ENCODE measurements around the gene KCNH2. TPM values are rescaled to one million over a fixed set of nuclear protein-coding genes. Genes with fewer than 3 reads are reported as not detected.

The KCNH2 gene
- total RNA-seq, 1 donor from 2014 or later: under 0.01 TPM

GRCh38 chr7:151005566-151005965 is 27.4 kb upstream of the KCNH2 start:
- H3K27me3 ChIP-seq (ENCODE audit: control insufficient read depth, insufficient read depth, low read length): no peaks in the 10 kb centered on the region
- no peak overlapping the region for H3K4me3 ChIP-seq (ENCODE audit: low read depth, low read length)
- TF ChIP-seq CTCF (IDR thresholded peaks at IDR 0.05; ENCODE audit: insufficient read depth, low read length, severe bottlenecking): no peak
- FAIRE-seq: no peak
- no peak for DNase-seq (ENCODE audit: low read depth)
- H3K36me3 ChIP-seq (ENCODE audit: control insufficient read depth, insufficient read depth, low read length): no peaks in the 10 kb centered on the region

GRCh38 chr7:151003572-151003971 is 25.5 kb upstream of the KCNH2 start:
- DNase-seq (ENCODE audit: low read depth): peak; percentile 60
- peak; percentile 23 for TF ChIP-seq CTCF (IDR thresholded peaks at IDR 0.05; ENCODE audit: insufficient read depth, low read length, severe bottlenecking)
- FAIRE-seq: no peak

GRCh38 chr7:151001546-151001945 is 23.4 kb upstream of the KCNH2 start:
- FAIRE-seq (no peak), DNase-seq (ENCODE audit: low read depth) (no peak)
- TF ChIP-seq CTCF (IDR thresholded peaks at IDR 0.05; ENCODE audit: insufficient read depth, low read length, severe bottlenecking): no peak
- H3K36me3 ChIP-seq (ENCODE audit: control insufficient read depth, insufficient read depth, low read length): no peaks in the 10 kb centered on the region
- H3K27me3 ChIP-seq (ENCODE audit: control insufficient read depth, insufficient read depth, low read length): no peaks in the 10 kb centered on the region
- no peak overlapping the region for H3K4me3 ChIP-seq (ENCODE audit: low read depth, low read length)

More at GRCh38 chr7:151003572-151003971, 25.5 kb upstream of the KCNH2 start:
- H3K36me3 ChIP-seq (ENCODE audit: control insufficient read depth, insufficient read depth, low read length): no peaks in the 10 kb centered on the region
- no peaks in the 10 kb centered on the region for H3K27me3 ChIP-seq (ENCODE audit: control insufficient read depth, insufficient read depth, low read length)
- no peak overlapping the region for H3K4me3 ChIP-seq (ENCODE audit: low read depth, low read length)

- H3K27me3 ChIP-seq (ENCODE audit: control insufficient read depth, insufficient read depth, low read length): no peaks in the 10 kb centered on the region
- FAIRE-seq (no peak), DNase-seq (ENCODE audit: low read depth) (no peak)
- H3K4me3 ChIP-seq (ENCODE audit: low read depth, low read length): no peak overlapping the region
- no peaks in the 10 kb centered on the region for H3K36me3 ChIP-seq (ENCODE audit: control insufficient read depth, insufficient read depth, low read length)
- TF ChIP-seq CTCF (IDR thresholded peaks at IDR 0.05; ENCODE audit: insufficient read depth, low read length, severe bottlenecking): no peak
Observed at GRCh38 chr7:151000897-151001495, 22.9 kb upstream of the KCNH2 start.

GRCh38 chr7:150999497-151000230 is 21.5 kb upstream of the KCNH2 start:
- Histone ChIP-seq H3K36me3 (ENCODE audit: control insufficient read depth, insufficient read depth, low read length) (no peaks in the 10 kb centered on the region), H3K4me3 (ENCODE audit: low read depth, low read length) (no peak overlapping the region), H3K27me3 (ENCODE audit: control insufficient read depth, insufficient read depth, low read length) (no peaks in the 10 kb centered on the region)
- FAIRE-seq: no peak
- no peak for TF ChIP-seq CTCF (IDR thresholded peaks at IDR 0.05; ENCODE audit: insufficient read depth, low read length, severe bottlenecking)
- DNase-seq (ENCODE audit: low read depth): no peak
